Spleen (tissue), 7 donors: Measurements from ENCODE around the gene GLIPR1.

Source experiments
- CTCF ChIP-seq, 11 experiments: fragments of 200-600 bp in 7 of 11; fragments of 450-650 bp in 4 of 11; sonication (generic) in 4 of 11; IDR thresholded peaks in 8 of 11; conservative IDR thresholded peaks in 3 of 11; 1 replicate in 7 of 11; 2 replicates in 4 of 11; pipeline versions ENCODE4 v1.4.0 to v1.8.0; 2016 to 2021; ENCODE audit warnings: antibody characterized with exemption in 11 of 11, inconsistent platforms in 4 of 11, mild to moderate bottlenecking in 1 of 11
- POLR2A ChIP-seq, 3 donors: fragments of 450-650 bp; IDR thresholded peaks; one replicate each; pipeline ENCODE4 v1.5.1; 2017; ENCODE audit warnings: antibody characterized with exemption in 3 of 3, mild to moderate bottlenecking in 1 of 3
- donor health status: DM: no; HTN: no; CAD: no; lungs with moderate emphysema.
- donor health status: DM: no; HTN: no; CAD: no.
- donor health status: DM: no; HTN: no; CAD: no.

GRCh38 chr12:75553398-75553797, 72.8 kb downstream of the GLIPR1 start:
- TF ChIP-seq CTCF (IDR thresholded peaks at IDR 0.05 in 8 of 11, conservative IDR thresholded peaks at IDR 0.05 in 3 of 11): no peak
- TF ChIP-seq POLR2A (IDR thresholded peaks at IDR 0.05): no peak
